Stimulated activated CD8-positive, alpha-beta memory T cell treated with anti-CD3 and anti-CD28 coated beads, Interleukin-12 subunit alpha, Interleukin-12 subunit beta, amount 100 ng/mL, for 1 hour (primary cell): ENCODE measurements around the gene ITGA2.
"Not testable (repeated sequence)": the region's sequence is repeated elsewhere in the genome, so short reads cannot be mapped to it uniquely, and the experiment has no call there.

Source experiments
- DNase-seq: peaks from one replicate; pipeline ENCODE4 v3.0.0-alpha.2; 2020; ENCODE audit warnings: low read depth

The ITGA2 gene

DNA sequence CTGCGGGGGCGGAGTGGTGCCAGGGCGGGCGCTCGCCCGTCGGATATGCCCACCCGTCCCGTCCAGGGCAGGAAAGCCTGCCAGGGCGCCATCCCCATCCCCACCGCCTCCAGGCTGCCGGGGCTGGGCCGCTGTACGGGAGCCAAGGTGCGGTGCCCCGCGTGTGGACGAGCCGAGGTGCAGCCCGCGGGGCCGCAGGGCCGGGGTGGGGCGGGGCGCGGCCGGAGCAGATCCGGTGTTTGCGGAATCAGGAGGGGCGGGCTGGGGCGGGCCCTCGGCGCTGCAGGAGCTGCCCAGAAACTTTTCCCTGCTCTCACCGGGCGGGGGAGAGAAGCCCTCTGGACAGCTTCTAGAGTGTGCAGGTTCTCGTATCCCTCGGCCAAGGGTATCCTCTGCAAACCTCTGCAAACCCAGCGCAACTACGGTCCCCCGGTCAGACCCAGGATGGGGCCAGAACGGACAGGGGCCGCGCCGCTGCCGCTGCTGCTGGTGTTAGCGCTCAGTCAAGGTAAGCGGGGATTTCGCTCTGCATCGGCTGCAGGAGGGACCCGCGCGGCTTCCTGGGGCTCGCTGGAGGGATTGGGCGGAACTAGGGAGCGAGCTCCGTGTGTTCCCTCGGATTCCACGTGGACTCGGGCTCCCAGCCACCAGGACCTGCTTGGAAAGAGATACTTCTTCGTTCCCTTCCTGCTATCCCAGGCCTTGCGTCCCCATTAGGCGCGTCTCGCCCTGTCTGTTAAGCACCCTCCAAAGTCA lies at the start of gene ITGA2:
TSS of gene ITGA2 (plus strand) at position 328 of the 756 bp plus-strand sequence. CDS start at position 445, 117 bp downstream.
- DNase-seq = no peak

DNA sequence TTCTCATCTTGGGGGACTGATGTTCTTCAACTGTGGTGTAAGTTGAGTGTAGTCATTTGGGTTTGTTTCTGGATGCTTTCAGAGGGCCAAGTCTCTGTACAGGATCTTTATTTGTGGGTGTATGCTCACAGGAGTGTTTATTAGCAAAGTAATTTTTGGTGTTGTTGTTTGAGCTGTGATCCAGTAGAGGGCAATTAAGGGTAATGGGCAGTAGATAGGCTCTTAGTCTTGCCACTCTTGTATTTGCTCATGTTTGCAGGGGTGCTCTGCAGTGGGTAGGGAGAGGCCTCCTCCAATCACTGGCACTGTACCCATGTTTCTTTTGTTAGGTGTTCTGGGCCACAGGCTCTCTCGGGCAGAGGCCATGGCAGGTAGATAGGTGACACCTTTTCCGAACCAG lies 45.9 kb upstream of the ITGA2 start:
- DNase-seq = no peak

DNA sequence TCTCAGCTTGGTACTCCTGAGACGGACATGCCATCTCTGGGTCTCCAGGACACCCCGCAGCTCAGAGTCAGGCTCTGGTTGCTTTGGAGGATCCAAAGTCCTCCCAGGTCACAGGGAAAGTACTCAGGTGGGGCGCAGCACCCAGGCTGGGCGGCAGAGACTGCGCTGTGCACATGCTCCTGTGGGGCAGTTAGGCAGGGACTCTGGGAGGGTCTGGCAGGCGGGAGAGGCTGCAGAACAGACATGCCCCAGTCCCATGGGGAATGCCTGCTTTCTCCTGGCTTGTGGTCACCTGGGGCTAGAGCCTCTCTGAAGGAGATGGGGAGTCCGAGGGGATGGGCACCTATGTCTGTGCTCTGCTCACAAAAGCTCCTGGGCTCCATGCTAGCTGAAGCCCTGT lies 45.3 kb upstream of the ITGA2 start:
- no peak for DNase-seq

DNA sequence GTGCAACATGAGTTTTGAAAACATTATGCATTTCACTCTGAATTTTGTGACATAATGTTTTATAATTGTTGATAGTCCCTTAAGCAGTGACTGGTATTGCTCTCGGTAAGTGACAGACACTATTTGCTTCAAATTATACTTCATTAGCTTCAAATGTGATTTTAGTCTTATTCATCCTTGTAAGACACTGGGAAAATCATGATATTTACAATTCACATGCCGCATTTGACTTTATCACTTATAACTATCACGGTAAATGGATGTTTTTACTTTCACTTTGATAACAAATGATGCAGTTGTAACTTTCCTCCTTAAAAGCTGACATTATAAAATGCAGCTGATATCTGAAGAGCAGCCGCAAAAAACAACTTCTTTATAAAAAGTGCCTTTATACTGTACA lies 44.1 kb upstream of the ITGA2 start:
- DNase-seq = no peak

DNA sequence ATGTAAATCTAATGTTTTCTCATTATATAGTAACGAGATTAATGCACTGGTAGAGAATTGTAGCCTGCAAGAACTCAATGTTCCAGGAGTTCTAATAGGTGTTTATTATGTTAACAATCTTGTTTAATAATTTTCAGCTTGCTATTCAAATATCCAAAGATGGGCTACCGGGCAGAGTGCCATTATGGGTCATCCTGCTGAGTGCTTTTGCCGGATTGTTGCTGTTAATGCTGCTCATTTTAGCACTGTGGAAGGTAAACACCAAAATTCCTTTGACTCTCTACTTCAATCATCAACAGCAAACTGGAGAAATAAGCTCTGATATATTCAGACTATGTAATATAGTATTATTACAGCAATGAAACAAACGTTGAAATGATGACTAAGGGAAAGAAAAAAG lies 41.9 kb upstream of the ITGA2 start:
- no peak for DNase-seq

DNA sequence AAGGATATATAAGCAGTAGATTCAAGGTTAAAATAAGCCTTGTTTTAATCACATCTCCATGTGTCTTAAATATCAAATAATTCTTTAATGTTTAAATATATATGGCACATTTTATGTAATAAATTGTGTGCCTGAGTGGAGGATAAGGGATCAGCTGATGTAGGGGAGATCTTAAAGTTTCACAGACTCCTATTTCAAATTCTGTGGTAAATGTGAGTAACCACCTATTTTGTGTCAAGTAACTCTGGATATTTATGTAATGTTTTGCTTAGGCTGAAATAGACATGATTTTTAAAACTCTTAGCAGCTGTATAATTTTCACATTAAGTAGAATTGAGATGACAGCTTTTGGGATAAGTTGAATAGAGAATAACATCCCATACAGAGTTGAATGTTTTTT lies 41.3 kb upstream of the ITGA2 start:
- DNase-seq = no peak

DNA sequence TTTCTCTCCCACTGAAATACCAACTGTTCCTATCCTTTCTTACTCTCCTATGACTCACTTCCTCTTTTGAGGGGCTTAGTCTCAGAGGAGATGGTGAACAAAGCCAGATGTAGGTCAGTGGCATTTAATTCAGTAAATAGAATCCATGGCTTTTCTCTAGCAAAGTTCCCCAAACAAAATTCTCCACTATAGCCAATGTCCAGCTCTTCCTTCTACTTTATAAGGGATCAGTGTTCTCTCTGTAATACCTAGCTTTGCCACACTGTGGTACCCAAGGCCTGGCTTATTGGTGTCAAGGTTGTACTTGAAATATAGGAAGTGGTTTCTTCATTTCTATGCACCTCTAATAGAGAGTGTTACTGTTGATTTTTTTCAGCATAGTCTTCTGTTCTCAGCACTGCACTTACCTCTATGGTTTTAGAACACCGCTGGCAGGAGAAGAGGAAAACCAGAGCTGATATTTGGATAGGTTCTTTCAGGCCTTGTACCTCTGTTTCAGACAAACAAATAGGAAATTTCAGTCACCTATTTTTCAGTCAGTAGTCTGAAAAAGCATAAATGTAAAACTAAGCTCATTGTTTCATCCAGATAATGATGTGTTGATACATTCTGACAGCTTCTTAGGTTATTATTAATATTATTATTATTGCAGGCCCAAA lies 40.6 kb upstream of the ITGA2 start:
- peak; percentile 37 for DNase-seq

DNA sequence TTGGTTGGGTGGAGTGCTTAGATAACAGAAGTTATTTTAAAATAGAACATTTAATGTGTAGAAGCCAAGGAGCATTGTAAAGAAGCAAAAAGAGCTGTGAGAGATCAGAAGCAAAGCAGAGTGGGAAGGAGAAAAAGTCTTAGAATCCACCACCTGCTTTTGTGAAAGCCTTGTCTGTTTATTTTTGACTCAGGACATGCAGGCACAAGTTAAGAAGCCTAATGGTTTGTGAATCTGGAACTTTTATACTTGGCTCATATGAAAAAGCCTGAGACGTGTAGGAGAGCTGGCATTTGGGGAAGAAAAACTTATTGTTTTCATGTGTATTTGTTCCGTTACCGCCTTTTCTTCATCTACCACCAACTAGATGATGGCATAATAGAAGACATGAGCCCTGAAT lies 38.5 kb upstream of the ITGA2 start:
- DNase-seq = no peak

DNA sequence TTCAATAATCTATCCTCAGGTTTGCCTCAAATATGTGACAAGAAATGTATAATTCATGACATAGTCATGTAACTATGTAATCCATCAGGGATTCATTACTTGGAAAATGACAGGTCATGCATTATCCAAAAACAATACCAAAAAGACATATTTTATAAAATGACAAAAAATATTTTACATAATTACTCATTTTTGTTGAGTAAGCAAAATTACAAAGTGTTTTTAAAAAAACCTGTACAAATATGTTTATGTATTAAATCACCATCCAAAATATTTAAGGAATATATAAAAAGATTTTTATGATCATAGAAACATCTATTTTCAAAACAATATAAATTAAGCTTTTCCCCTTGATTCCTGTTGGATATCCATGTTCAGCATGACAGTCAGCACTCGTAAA lies 36.7 kb upstream of the ITGA2 start:
- DNase-seq = no peak

DNA sequence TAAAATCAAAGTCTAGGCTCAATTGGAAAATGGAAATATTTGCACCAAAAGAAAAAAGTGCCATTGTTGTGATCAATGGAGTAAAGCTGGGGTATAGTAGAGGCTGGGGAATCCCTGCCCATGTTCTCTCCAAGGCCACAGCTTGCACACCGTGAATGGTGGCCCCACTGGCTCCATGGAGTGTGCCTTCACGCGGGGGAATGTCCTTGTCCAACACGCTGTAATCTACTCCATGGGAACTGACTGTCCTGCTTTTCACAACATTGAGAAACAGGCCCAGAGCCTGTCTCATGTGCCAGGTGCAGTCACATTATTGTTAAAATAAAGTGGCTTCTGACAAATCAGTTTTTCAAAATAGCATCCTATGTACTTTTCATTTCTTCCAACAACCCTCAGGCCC lies 33.1 kb upstream of the ITGA2 start:
- no peak for DNase-seq

DNA sequence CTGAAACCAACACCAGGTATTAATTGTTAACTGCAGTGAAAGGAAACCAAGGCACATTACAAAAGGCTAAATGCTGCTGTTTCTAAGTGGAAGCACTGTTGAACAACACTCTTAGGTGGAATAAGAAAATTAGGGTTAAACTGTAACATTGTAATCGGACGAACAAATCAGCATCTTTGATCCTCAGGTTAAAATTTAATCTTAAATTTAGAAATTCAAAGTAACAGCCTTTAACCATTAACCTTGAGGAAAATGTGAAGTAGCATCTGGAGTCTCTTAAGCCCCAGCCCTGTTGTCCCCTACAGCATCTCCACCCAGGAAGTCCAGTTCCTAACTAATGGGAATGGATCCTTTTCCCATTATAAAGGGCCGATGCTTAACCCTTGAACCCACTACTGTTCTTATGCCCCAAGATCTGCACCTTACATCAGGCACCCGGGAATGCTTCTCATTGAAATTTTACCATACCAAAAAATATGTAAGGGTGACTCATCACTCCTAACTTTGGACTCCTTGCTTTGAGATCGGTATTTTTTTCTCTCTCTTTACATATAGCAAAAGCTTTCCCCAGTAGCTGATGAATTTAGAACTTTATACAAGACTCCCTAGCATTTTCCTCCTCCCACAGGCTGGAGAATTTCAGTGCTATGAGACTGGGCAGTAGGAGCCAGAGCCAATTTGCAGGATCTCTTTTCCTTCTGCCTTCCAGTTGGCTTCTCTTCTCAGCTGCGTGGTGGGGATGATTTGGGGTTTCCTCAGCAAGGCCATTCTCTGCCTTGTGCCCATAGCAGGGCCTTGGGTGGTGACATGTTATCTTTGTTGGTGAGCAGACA lies 32.0 kb upstream of the ITGA2 start:
- no peak for DNase-seq

DNA sequence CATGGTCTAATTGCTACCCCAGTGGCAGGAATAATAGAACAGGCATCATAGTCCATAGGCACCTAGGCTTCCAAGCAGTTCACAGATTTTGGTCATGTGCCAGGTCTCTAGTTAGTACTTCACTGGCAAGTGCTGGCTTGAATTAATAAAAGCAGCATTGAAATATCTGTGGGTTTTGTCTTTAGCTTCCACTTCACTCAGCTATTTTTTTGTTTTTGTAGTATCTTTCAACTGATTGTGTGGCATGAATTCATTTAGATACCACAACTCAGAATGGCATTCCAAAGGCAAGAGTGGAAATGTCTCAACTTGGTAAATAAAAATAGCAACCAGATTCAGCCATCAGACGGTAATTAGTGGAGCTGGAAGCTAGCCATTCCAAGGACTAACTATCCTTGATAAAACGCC lies 27.9 kb upstream of the ITGA2 start:
- DNase-seq = no peak

DNA sequence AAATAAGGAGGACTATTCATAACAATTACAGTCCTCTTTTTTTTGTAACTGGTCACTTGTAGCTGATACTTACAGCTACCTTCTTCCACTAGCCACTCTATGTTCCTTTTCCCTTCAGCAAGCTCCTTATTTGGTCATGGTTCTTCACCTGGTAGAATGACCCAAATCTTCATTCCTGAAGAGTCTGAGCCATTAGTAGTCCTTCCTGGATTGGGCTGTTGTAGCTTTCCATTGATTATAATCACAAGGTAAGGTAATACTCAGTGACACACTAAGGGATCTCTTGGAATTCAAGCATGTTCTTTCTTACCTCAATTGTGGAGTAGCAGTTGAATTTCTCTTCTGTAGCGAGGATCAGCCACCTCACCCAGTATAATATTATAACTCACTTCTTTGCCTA lies 25.5 kb upstream of the ITGA2 start:
- DNase-seq = no peak

DNA sequence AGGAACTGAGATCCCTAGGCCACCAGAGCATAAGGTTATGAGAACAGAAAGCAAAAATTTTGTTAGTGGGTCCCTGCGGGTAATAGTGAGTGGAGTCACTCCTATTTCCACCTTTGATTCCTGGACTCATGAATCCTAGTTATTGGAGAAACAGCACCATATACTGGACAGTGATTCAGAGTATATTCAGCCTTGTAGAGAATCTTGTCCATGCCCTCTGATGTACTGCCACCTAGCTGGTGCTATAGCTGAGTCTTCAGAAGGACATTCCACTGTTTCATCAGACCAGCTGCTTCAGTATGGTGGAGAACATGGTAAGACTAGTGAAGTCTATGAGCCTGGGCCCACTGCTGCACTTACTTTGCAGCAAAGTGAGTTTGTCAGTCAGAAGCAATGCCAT lies 25.0 kb upstream of the ITGA2 start:
- no peak for DNase-seq

DNA sequence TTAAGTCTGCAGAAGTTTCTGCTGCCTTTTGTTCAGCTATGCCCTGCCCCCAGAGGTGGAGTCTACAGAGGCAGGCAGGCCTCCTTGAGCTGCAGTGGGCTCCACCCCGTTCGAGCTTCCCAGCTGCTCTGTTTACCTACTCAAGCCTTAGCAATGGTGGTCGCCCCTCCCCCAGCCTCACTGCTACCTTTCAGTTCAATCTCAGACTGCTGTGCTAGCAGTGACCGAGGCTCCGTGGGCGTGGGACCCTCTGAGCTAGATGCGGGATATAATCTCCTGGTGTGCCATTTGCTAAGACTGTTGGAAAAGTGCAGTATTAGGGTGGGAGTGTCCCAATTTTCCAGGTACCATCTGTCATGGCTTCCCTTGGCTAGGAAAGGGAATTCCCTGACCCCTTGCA lies 13.0 kb upstream of the ITGA2 start:
- DNase-seq = not testable (repeated sequence)

DNA sequence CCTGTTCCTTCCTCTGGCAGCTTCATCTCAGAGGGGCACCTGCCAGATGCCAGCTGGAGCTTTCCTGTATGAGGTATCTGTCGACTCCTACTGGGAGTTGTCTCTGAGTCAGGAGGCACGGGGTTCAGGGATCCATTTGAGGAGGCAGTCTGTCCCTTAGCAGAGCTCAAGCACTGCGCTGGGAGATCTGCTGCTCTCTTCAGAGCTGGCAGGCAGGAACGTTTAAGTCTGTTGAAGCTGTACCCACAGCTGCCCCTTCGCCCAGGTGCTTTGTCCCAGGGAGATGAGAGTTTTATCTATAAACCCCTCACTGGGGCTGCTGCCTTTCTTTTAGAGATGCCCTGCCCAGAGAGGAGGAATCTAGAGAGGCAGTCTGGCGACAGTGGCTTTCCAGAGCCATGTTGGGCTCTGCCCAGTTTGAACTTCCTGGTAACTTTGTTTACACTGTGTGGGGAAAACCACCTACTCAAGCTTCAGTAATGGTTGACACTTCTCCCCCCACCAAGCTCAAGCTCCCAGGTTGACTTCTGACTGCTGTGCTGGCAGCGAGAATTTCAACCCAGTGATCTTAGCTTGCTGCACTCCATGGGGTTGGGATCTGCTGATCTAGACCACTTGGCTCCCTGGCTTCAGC lies 11.8 kb upstream of the ITGA2 start:
- DNase-seq = no peak

DNA sequence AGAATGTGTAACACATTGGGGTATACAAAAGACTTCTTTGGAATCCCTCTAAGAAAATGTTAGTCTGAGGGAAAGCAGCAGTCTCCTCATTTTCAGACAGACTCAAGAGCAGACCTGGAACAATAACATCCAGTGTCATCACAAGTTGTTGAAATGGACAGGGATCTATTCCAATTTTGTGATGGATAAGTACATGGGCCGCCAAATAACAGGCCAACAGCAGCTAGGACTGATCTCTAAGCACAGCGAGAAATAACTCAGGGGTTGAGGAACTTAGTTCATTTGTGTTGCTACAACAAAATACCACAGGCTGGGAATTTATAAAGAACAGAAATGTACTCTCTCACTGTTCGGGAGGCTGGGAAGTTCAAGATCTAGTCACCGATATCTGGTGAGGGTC lies 7.6 kb upstream of the ITGA2 start:
- no peak for DNase-seq

DNA sequence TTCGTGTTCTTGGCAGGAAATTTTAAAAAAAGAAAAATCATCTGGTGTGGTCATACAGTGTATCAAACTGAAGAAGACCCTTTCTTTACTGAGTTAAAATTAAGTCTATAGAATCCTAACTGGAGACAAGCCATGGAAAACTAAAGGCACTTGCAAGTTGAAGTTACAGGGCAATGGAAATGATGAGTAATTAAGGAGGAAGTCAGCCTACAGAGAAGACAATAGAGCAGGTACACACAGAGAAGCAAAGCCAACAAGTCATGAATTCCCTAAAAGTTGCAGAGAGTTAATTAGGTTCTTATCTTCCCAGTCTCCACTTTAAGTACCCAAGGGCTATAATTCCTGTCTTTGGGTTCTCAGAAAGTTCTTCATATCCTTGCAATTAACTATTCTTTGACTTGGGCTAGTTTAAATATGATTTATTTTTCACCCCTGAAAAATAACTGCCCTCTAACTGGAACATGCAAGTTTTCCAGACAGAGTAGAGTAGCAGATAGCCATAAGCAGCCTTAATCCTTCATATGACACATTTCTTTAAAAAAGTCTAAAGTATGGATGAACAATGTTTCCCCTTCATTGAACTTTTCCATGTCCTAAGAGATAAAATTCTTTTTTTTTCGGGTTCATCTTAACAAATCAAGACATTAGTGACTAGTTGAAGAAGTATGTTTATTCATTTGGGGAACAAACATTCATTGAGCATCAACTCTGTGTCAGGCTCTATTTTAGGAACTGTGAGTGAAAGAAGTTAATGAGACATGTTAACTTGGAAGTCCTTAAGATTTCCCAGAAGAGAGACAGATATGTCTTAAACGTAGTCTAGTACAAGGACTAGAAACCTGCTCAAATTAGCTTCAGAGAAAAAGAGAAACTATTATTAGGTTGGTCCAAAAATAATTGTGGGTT lies 5.2 kb upstream of the ITGA2 start:
- no peak for DNase-seq

DNA sequence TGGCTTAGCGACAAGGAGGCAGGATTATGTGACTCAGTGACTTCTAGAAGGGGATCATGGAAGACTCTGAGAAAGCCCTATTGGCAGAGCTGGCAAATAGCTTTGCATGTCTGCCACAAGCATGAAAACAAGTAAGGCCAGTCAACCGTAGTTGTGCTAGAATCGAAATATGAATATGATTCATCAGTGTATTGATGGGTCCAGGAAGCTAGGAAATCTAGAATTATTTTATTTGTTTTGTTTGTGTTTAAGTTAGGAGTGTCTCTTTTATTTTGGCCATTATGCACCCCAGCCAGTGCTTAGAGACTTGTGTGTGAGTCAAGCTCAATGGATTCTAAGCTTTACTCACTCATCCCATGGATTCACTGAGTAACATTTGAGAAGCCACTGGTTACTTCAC lies 3.8 kb upstream of the ITGA2 start:
- no peak for DNase-seq

DNA sequence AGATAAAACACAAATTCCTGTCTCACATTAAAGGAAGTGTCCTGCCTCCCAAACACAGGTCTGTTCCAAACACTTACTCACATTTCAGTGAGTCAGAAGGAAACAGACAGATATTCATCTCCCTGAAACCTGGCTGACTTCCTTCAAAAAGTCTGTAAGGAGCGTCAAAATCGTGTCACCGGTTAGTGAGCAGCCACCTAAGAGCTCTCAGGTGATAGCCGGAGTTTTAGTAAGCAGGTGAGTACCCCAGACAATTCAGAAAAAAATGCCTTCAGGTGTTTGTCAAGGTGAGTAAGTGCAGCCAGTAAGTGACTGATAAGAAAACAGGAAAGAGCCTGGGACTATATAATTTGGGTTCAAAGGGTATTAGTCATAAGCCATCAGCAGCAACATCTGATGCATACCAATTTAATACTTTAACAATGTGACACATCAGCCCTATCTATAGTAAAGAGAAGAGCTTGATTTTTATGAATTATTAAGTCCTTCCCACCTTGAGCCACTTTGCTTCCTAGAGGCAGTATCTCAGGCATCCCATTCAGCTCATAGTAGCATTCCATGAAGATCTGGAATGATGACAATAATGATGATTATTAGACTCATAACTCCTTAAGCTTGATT lies 1.3 kb upstream of the ITGA2 start:
- no peak for DNase-seq
